ENCODE results near the gene EFEMP2.

- TF ChIP-seq CTCF (IDR thresholded peaks at IDR 0.05) = no peak
- no peak for TF ChIP-seq POLR2A (IDR thresholded peaks at IDR 0.05)
Observed at GRCh38 chr11:65833297-65834030, 39.1 kb downstream of the EFEMP2 start, which contains the start of gene SNX32.

Data from esophagus squamous epithelium (tissue), 4 donors.